ENCODE data around the gene ALK.

The ALK gene

DNA sequence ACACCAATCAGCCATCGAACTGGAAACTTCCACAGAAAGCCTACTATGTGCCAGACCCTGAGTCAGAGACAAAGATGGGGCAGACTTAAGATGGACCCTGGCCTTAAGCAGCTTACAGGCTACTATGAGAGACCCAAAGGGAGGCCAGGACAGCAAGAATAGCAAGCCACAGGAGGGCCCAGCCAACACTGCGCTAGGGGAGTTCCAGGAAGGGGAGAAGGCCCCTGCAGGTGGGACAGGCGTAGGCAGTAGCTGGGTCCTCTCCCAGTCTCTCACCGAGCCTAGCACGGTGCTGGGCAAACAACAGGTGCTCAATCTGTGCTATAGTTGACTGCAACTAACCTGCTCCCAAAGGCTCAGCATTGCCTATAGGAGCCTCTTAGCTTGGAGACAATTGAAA, 670.0 kb downstream of the ALK start:
- DNase-seq: no peak
- Histone ChIP-seq H3K9me2 (replicated peaks; ENCODE audit: insufficient read depth, low read length) (no peaks in the 10 kb centered on the region), H3K9me3 (replicated peaks; ENCODE audit: insufficient read depth, low read length) (no peaks in the 10 kb centered on the region), H3K9ac (ENCODE audit: low read length) (no peak overlapping the region), H3K4me1 (ENCODE audit: low read length) (no peaks in the 10 kb centered on the region), H3F3A (ENCODE audit: insufficient read depth, low read length) (no peaks in the 10 kb centered on the region), H3K79me2 (ENCODE audit: low read length) (no peaks in the 10 kb centered on the region), H3K4me3 (ENCODE audit: low read length) (no peak overlapping the region), H3K36me3 (replicated peaks; ENCODE audit: insufficient read depth, low read length) (no peaks in the 10 kb centered on the region), H3K4me2 (ENCODE audit: low read depth, low read length) (no peak overlapping the region), H3K27ac (ENCODE audit: low read length) (no peak overlapping the region), H2AFZ (ENCODE audit: low read length) (no peak overlapping the region), H3K27me3 (replicated peaks; ENCODE audit: insufficient read depth, low read length) (no peaks in the 10 kb centered on the region), H4K20me1 (ENCODE audit: insufficient read depth, low read length) (no peaks in the 10 kb centered on the region)
- TF ChIP-seq EZH2 (optimal IDR thresholded peaks at IDR 0.05; ENCODE audit: low read depth, low read length) (no peak), EZH2phosphoT487 (IDR thresholded peaks at IDR 0.05; ENCODE audit: low read length) (no peak)

DNA sequence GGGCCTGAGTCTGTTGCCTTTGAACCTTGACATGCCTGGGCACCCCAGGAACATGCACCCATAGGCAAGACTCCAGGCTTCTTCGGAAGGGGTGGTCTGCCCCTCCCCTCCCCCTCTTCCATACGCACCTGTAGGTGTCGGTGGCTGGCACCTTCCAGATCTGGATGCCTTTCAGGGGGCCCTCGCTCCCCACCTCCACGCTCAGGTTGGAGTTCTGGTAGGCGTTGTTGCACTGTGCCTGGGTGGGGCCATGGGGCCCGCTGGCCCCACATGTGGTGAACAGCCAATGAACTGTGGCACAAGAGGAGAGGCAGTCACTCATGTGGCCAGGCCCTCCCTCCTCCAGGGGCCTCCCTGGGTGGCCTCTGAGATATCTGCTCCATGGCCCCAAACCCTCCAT, 670.4 kb downstream of the ALK start:
- H3K9ac ChIP-seq (ENCODE audit: low read length): no peak overlapping the region
- no peaks in the 10 kb centered on the region for H3K79me2 ChIP-seq (ENCODE audit: low read length)
- no peak overlapping the region for H3K27ac ChIP-seq (ENCODE audit: low read length)
- H3K4me3 ChIP-seq (ENCODE audit: low read length): no peak overlapping the region
- H3K27me3 ChIP-seq (replicated peaks; ENCODE audit: insufficient read depth, low read length): no peaks in the 10 kb centered on the region
- H2AFZ ChIP-seq (ENCODE audit: low read length): no peak overlapping the region
- H3K4me1 ChIP-seq (ENCODE audit: low read length): no peaks in the 10 kb centered on the region
- H3K36me3 ChIP-seq (replicated peaks; ENCODE audit: insufficient read depth, low read length): no peaks in the 10 kb centered on the region
- no peaks in the 10 kb centered on the region for H3K9me3 ChIP-seq (replicated peaks; ENCODE audit: insufficient read depth, low read length)
- no peaks in the 10 kb centered on the region for H4K20me1 ChIP-seq (ENCODE audit: insufficient read depth, low read length)
- no peak for DNase-seq
- no peaks in the 10 kb centered on the region for H3F3A ChIP-seq (ENCODE audit: insufficient read depth, low read length)
- no peak for TF ChIP-seq EZH2phosphoT487 (IDR thresholded peaks at IDR 0.05; ENCODE audit: low read length)
- TF ChIP-seq, protein P1, sequence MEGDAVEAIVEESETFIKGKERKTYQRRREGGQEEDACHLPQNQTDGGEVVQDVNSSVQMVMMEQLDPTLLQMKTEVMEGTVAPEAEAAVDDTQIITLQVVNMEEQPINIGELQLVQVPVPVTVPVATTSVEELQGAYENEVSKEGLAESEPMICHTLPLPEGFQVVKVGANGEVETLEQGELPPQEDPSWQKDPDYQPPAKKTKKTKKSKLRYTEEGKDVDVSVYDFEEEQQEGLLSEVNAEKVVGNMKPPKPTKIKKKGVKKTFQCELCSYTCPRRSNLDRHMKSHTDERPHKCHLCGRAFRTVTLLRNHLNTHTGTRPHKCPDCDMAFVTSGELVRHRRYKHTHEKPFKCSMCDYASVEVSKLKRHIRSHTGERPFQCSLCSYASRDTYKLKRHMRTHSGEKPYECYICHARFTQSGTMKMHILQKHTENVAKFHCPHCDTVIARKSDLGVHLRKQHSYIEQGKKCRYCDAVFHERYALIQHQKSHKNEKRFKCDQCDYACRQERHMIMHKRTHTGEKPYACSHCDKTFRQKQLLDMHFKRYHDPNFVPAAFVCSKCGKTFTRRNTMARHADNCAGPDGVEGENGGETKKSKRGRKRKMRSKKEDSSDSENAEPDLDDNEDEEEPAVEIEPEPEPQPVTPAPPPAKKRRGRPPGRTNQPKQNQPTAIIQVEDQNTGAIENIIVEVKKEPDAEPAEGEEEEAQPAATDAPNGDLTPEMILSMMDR (IDR thresholded peaks at IDR 0.05; ENCODE audit: low read length): no peak
- TF ChIP-seq EZH2 (optimal IDR thresholded peaks at IDR 0.05; ENCODE audit: low read depth, low read length): no peak
- H3K4me2 ChIP-seq (ENCODE audit: low read depth, low read length): no peak overlapping the region
- no peaks in the 10 kb centered on the region for H3K9me2 ChIP-seq (replicated peaks; ENCODE audit: insufficient read depth, low read length)

DNA sequence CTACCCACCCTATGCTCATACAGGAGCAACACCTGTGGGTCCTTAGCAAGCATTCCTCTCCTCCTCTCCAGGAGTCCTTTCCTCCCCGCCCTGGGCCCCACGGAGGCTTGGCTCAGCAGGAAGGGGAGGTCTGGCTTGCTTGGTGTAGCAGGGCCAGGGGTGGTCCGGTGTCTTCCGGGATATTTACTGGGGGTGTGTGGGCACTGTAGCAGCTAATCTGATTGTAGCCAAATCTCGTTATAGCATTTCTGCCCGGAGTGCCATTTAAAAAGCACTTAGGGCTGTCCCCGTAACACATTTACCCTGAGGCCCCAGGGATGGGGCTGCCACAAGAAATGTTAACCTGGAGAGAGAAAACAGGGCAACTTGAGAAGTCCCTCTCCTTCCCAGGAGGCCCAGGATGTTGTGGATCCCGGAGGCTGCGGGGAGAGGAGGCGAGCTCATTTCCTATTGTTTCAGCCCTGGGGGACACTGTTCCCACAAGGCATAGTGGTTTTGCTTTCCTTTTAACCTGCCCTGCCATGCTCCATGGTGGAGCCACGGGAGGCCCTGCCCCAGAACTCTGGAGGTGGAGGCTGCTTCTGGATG, 671.6 kb downstream of the ALK start:
- no peak for TF ChIP-seq EZH2 (optimal IDR thresholded peaks at IDR 0.05; ENCODE audit: low read depth, low read length)
- TF ChIP-seq, protein P1 (IDR thresholded peaks at IDR 0.05; ENCODE audit: low read length): no peak
- no peak for TF ChIP-seq EZH2phosphoT487 (IDR thresholded peaks at IDR 0.05; ENCODE audit: low read length)
- H3K4me2 ChIP-seq (ENCODE audit: low read depth, low read length): no peak overlapping the region
- no peaks in the 10 kb centered on the region for H3K27me3 ChIP-seq (replicated peaks; ENCODE audit: insufficient read depth, low read length)
- no peaks in the 10 kb centered on the region for H3F3A ChIP-seq (ENCODE audit: insufficient read depth, low read length)
- no peak overlapping the region for H3K27ac ChIP-seq (ENCODE audit: low read length)
- no peak overlapping the region for H2AFZ ChIP-seq (ENCODE audit: low read length)
- no peaks in the 10 kb centered on the region for H3K9me2 ChIP-seq (replicated peaks; ENCODE audit: insufficient read depth, low read length)
- no peaks in the 10 kb centered on the region for H3K9me3 ChIP-seq (replicated peaks; ENCODE audit: insufficient read depth, low read length)
- H3K9ac ChIP-seq (ENCODE audit: low read length): no peak overlapping the region
- no peaks in the 10 kb centered on the region for H3K36me3 ChIP-seq (replicated peaks; ENCODE audit: insufficient read depth, low read length)
- no peaks in the 10 kb centered on the region for H4K20me1 ChIP-seq (ENCODE audit: insufficient read depth, low read length)
- no peak overlapping the region for H3K4me3 ChIP-seq (ENCODE audit: low read length)
- no peaks in the 10 kb centered on the region for H3K4me1 ChIP-seq (ENCODE audit: low read length)
- DNase-seq: no peak
- H3K79me2 ChIP-seq (ENCODE audit: low read length): no peaks in the 10 kb centered on the region

DNA sequence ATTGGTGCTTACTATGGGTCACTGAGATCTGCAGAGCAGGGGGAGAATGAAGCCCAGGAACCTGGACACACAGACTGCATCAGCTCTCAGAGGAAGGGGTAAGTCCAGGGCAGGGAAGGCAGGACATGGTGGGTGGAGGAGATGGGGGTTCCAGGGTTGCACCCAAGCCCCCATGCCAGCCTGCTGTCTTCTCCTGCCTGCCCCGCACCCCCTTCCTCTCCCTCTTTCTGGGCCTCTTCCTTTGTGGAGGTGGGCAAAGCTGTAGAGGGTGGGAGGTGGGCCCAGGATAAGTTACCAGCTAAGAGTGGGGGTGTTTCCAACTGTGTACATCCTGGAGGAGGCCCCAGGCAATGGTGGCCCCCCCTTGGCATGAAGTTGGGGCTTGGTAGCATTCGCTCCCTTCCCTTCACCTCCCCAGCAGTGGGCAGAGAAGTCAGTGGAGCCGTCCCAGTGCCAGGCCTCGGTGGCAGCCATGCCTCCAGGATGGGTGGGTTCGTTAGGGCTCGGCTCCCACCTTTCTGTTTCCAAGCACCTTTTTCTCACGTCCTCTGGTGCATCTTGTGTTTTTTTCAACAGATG, 674.0 kb downstream of the ALK start:
- Histone ChIP-seq H3K4me3 (ENCODE audit: low read length) (no peak overlapping the region), H3K4me2 (ENCODE audit: low read depth, low read length) (no peak overlapping the region), H3F3A (ENCODE audit: insufficient read depth, low read length) (no peaks in the 10 kb centered on the region), H4K20me1 (ENCODE audit: insufficient read depth, low read length) (no peaks in the 10 kb centered on the region), H3K9me2 (replicated peaks; ENCODE audit: insufficient read depth, low read length) (no peaks in the 10 kb centered on the region), H3K9ac (ENCODE audit: low read length) (no peak overlapping the region), H3K27me3 (replicated peaks; ENCODE audit: insufficient read depth, low read length) (no peaks in the 10 kb centered on the region), H3K4me1 (ENCODE audit: low read length) (no peaks in the 10 kb centered on the region), H3K9me3 (replicated peaks; ENCODE audit: insufficient read depth, low read length) (no peaks in the 10 kb centered on the region), H3K79me2 (ENCODE audit: low read length) (no peaks in the 10 kb centered on the region), H3K36me3 (replicated peaks; ENCODE audit: insufficient read depth, low read length) (no peaks in the 10 kb centered on the region), H3K27ac (ENCODE audit: low read length) (no peak overlapping the region), H2AFZ (ENCODE audit: low read length) (no peak overlapping the region)
- no peak for DNase-seq
- TF ChIP-seq EZH2phosphoT487 (IDR thresholded peaks at IDR 0.05; ENCODE audit: low read length): no peak
- TF ChIP-seq EZH2 (optimal IDR thresholded peaks at IDR 0.05; ENCODE audit: low read depth, low read length): no peak
- TF ChIP-seq, protein P1 (IDR thresholded peaks at IDR 0.05; ENCODE audit: low read length): no peak
